Right lobe of liver (tissue), 6 donors: Measurements from ENCODE around the gene DUSP12. TPM values are rescaled to one million over a fixed set of nuclear protein-coding genes. Genes with fewer than 3 reads are reported as not detected.
"Not testable (repeated sequence)": the region's sequence is repeated elsewhere in the genome, so short reads cannot be mapped to it uniquely, and the experiment has no call there.

Experiments
- ATAC-seq, 4 donors: fragments of 200-7000 bp; cut with Tn5 transposase; one replicate each; pipeline ENCODE4 v1.9.1; 2020; ENCODE audit warnings: mild to moderate bottlenecking in 4 of 4, moderate library complexity in 4 of 4
- DNase-seq, 3 donors: peaks; one replicate each; pipeline ENCODE4 v3.0.0-alpha.2; 2020
- H3K27ac ChIP-seq, 3 donors: fragments of 200-600 bp; one replicate each; pipeline ENCODE4 v1.8.0; 2022
- H3K27me3 ChIP-seq, 2 donors: fragments of 200-600 bp; one replicate each; pipeline ENCODE4 v1.8.0; 2022
- H3K36me3 ChIP-seq, 4 donors: fragments of 200-600 bp; sonication (generic) in 1 of 4; one replicate each; pipeline versions ENCODE4 v1.5.1 to v1.8.0; 2017 to 2022; ENCODE audit warnings: control low read depth in 1 of 4
- H3K4me1 ChIP-seq, 4 donors: fragments of 200-600 bp; sonication (generic) in 1 of 4; one replicate each; pipeline versions ENCODE4 v1.5.1 to v1.8.0; 2017 to 2022; ENCODE audit warnings: control low read depth in 1 of 4
- H3K4me3 ChIP-seq, 3 donors: fragments of 200-600 bp; one replicate each; pipeline ENCODE4 v1.8.0; 2022
- H3K9me3 ChIP-seq, 4 donors: fragments of 200-600 bp; sonication (generic) in 1 of 4; one replicate each; pipeline versions ENCODE4 v1.5.1 to v1.8.0; 2017 to 2022; ENCODE audit warnings: control low read depth in 1 of 4
- POLR2A ChIP-seq: fragments of 450-650 bp; IDR thresholded peaks from one replicate; pipeline ENCODE4 v1.6.1; 2017; ENCODE audit warnings: antibody characterized with exemption, mild to moderate bottlenecking
- WGBS: methylation state at CpG from one replicate; pipeline ENCODE4 v1.1.6; 2018; ENCODE audit warnings: low coverage, low lambda C conversion rate; ENCODE audit not compliant: insufficient coverage; ENCODE audit errors: missing lambda C conversion rate; 5-methylcytosine and 5-hydroxymethylcytosine counted together
- intact Hi-C, 2 donors: fragments of 100-400 bp; cut with DNase I; formaldehyde crosslinking; loops; one replicate each; pipeline versions ENCODE4 v1.11.2 to v1.14.1; 2022
- total RNA-seq, 6 experiments: library from RNA; depleted of rRNA in 2 of 6; stranded (reverse); fragments of >200 nt in 2 of 6; fragmentation: NEBNext Ultra II Directional in 3 of 6; extraction: Animal tissue kit (Norgen Biotek cat#: 25700) in 3 of 6; gene quantifications; one replicate each; pipeline versions ENCODE4 v1.1.0 to v1.2.4, GENCODE V29; 2016 to 2023
- TF ChIP-seq, protein P1 (sequence below), 4 donors: fragments of 200-600 bp in 3 of 4; fragments of 450-650 bp in 1 of 4; IDR thresholded peaks; one replicate each; pipeline versions ENCODE4 v1.5.1 to v1.8.0; 2016 to 2022; ENCODE audit warnings: antibody characterized with exemption in 4 of 4, mild to moderate bottlenecking in 2 of 4
- donor health status: DM: no; HTN: yes; CAD: no.
- donor health status: DM: no; HTN: no; CAD: no.
- donor health status: DM: no; HTN: no; CAD: no.
- donor health status: DM: no; HTN: yes; CAD: no.
- donor health status: DM: no; HTN: yes; CAD: no.

The DUSP12 gene
- total RNA-seq, 6 experiments from 2014 or later: 4.0 to 7.1 (median 4.7) TPM

DNA sequence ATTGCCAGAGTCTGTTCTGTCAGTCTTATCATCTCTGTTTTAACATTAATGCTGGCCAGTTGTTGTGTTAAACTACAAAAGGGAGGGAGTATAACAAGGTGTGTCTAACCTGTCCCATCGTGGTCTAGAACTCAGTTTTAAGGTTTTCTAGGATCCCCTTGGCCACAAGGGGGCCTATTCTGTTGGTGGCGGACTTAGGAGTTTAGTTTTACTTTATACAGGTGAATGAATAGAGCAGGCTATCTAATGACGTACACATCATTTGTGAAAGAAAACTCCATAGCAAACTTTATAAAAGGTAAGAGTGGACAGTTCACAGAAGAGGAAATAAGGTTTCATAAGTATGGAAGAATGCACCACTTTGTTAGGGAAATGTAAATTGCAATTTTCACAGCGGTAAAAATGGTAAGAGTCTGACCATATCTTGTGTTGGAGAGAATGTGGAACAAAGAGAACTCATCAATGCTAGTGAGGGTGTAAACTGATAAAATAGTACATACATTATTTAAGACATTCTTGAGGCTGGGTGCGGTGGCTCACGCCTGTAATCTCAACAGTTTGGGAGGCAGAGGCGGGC, 14.0 kb downstream of the DUSP12 start:
- no peak overlapping the region for H3K4me3 ChIP-seq
- 56% methylated on average over 7 of the region's 7 CpGs for WGBS
- DNase-seq (no peak), ATAC-seq (peak; percentile 24 to 53 (median 39))
- peak overlapping the region in 1 of 3 donors; percentile 95 for H3K27ac ChIP-seq
- TF ChIP-seq POLR2A: no peak
- TF ChIP-seq, protein P1, sequence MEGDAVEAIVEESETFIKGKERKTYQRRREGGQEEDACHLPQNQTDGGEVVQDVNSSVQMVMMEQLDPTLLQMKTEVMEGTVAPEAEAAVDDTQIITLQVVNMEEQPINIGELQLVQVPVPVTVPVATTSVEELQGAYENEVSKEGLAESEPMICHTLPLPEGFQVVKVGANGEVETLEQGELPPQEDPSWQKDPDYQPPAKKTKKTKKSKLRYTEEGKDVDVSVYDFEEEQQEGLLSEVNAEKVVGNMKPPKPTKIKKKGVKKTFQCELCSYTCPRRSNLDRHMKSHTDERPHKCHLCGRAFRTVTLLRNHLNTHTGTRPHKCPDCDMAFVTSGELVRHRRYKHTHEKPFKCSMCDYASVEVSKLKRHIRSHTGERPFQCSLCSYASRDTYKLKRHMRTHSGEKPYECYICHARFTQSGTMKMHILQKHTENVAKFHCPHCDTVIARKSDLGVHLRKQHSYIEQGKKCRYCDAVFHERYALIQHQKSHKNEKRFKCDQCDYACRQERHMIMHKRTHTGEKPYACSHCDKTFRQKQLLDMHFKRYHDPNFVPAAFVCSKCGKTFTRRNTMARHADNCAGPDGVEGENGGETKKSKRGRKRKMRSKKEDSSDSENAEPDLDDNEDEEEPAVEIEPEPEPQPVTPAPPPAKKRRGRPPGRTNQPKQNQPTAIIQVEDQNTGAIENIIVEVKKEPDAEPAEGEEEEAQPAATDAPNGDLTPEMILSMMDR (IDR thresholded peaks at IDR 0.05): peak; percentile 55 to 64 (median 58)
- H3K9me3 ChIP-seq: no peaks in the 10 kb centered on the region
- H3K36me3 ChIP-seq: peaks cover 0 to 3% (median under 1%) of the 10 kb centered on the region in 4 donors
- no peaks in the 10 kb centered on the region for H3K27me3 ChIP-seq
- intact Hi-C loops: no loop called here
- peaks cover 0 to 19% (median 6%) of the 10 kb centered on the region in 4 donors for H3K4me1 ChIP-seq

DNA sequence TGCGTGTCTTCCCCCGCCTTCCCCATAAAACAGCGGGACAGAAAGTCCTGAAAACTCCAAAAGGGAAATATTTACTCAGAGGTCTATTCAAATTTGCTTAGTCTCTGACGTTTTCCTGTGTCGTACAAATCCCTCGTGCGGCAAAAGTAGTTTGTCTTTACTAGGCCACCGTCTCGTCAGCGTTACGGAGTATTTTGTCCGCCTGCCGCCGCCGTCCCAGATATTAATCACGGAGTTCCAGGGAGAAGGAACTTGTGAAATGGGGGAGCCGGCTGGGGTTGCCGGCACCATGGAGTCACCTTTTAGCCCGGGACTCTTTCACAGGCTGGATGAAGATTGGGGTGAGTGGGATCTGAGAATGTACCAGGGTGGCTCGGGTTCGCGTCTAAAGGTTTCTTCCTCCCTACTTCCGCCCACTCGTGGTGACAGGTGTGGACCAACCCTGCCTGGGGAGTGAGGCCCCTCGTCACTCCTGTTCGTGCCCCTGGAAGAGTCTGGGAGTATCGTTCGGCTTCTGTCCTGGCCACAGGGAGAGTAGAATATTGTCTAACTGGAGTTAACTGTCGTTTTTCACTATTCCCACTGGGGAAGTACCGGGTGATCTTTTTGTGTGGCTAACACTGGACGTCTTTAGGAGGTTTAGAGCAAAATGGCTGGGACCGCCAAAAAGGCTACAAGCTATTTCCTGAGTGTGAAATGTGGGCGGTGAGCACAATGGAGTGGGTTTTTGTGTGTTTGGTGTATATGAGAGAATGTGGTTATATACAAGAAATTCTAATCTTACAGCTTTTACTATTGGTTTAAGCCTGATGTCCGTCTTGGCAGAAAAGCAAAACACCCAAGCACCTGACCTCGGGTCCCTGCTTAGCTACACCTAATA, 16.8 kb downstream of the DUSP12 start, which contains the start of gene ATF6:
Gene ATF6 (plus strand): TSS at position 219 of the 880 bp plus-strand sequence. CDS start 41 bp downstream, at position 260.
- DNase-seq: peak; percentile 81 to 91 (median 88)
- intact Hi-C loops: no loop called here
- WGBS: 0% methylated on average over 20 of the region's 35 CpGs
- Histone ChIP-seq H3K27ac (peak within 1 kb of the TSS; percentile 89 to 95 (median 95)), H3K4me3 (peak within 1 kb of the TSS; percentile 70 to 81 (median 76)), H3K27me3 (no peaks in the 10 kb centered on the region), H3K4me1 (peaks cover 0 to 30% (median 14%) of the 10 kb centered on the region in 4 donors), H3K9me3 (no peaks in the 10 kb centered on the region), H3K36me3 (no peaks in the 10 kb centered on the region)
- TF ChIP-seq, protein P1 (IDR thresholded peaks at IDR 0.05): peak in 1 of 4 donors; percentile 26
- peak; percentile 91 for TF ChIP-seq POLR2A
- ATAC-seq: peak; percentile 86 to 94 (median 88)

DNA sequence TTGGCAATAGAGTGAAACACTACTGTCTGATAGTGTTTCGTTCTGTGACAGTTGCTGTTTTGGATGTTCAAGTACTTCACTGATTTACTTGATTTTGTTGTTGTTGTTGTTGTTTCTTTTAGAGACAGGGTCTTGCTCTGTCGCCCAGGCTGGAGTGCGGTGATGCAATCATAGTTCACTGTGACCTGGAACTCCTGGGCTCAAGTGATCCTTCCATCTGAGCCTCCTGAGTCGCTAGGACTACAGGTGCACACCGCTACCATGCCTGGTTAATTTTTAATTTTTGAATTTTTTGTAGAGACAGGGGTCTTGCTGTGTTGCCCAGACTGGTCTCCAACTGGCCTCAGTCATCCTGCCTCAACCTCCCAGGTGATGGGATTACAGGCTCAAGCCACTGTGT, 18.9 kb downstream of the DUSP12 start:
- DNase-seq: no peak
- Histone ChIP-seq H3K27ac (no peak overlapping the region), H3K9me3 (no peaks in the 10 kb centered on the region), H3K27me3 (no peaks in the 10 kb centered on the region), H3K36me3 (no peaks in the 10 kb centered on the region), H3K4me3 (no peak overlapping the region), H3K4me1 (peaks cover 0 to 30% (median 14%) of the 10 kb centered on the region in 4 donors)
- ATAC-seq: no peak
- intact Hi-C loops: no loop called here
- no peak for TF ChIP-seq POLR2A
- TF ChIP-seq, protein P1 (IDR thresholded peaks at IDR 0.05): no peak
- WGBS: 75% methylated on average over 5 of the region's 5 CpGs

DNA sequence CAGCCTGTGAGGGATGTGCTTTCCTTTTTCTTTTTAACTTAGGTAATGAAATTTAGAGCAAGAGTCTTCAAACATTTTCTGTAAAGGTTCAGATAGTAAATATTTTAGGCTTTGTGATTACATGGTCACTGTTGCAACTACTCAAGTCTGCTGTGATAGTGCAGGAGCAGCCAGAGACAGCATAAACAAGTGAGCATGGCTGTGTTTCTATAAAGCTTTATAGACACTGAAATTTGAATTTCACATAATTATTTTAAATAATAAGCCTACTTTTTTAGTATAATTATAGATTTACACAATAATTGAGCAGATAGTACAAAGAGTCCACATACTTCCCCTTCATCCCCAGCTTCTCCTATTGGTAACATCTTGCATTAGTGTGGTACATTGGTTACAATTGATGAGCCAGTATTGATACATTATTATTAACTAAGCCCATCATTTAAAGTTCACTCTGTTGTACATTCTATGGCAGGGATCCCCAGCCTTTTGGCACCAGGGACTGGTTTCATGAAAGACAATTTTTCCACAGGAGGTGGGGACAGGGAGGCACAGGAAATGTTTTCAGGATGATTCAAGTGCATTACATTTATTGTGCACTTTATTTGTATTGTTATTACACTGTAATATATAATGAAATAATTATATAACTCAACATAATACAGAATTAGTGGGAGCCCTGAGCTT, 19.5 kb downstream of the DUSP12 start:
- Histone ChIP-seq H3K9me3 (no peaks in the 10 kb centered on the region), H3K36me3 (no peaks in the 10 kb centered on the region), H3K27ac (no peak overlapping the region), H3K27me3 (no peaks in the 10 kb centered on the region), H3K4me3 (no peak overlapping the region), H3K4me1 (peaks cover 0 to 30% (median 14%) of the 10 kb centered on the region in 4 donors)
- no peak for DNase-seq
- no peak for ATAC-seq
- no peak for TF ChIP-seq POLR2A
- TF ChIP-seq, protein P1 (IDR thresholded peaks at IDR 0.05): no peak
- intact Hi-C loops: no loop called here

DNA sequence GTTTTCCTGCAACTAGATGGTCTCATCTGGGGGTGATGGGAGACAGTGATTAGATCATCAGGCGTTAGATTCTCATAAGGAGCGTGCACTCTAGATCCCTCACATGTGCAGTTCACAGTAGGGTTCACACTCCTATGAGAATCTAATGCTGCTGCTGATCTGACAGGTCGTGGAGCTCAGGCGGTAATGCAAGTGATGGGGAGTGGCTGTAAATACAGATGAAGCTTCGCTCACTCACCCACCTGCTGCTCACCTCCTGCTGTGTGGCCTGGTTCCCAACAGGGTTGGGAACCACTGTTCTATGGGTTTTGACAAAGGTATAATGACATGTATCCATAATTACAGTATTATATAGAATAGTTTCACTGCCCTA, 20.1 kb downstream of the DUSP12 start:
- H3K4me1 ChIP-seq: peaks cover 0 to 30% (median 14%) of the 10 kb centered on the region in 4 donors
- intact Hi-C loops, H3K9me3 ChIP-seq, H3K27me3 ChIP-seq, DNase-seq, H3K36me3 ChIP-seq, ATAC-seq, H3K27ac ChIP-seq, H3K4me3 ChIP-seq: not testable (repeated sequence)
- 96% methylated on average over 4 of the region's 5 CpGs for WGBS
